ENCODE results near the gene MVB12A. TPM values are rescaled to one million over a fixed set of nuclear protein-coding genes. Genes with fewer than 3 reads are reported as not detected.

MVB12A gene
- total RNA-seq, 4 donors from 2014 or later = 42.8 to 87.9 (median 51.9) TPM

GRCh38 chr19:17380426-17381138, 39.3 kb upstream of the MVB12A start:
- 90 to 91% methylated on average over 5 of the region's 5 CpGs for WGBS, 2 donors
- H3K4me3 ChIP-seq = no peak overlapping the region
- H3K27me3 ChIP-seq = peaks cover 0 to 10% of the 10 kb centered on the region in 2 donors
- no peak for DNase-seq (ENCODE audit: low spot score in 2 of 2)
- TF ChIP-seq EP300 (IDR thresholded peaks at IDR 0.05) (no peak), POLR2A (IDR thresholded peaks at IDR 0.05) (no peak), CTCF (IDR thresholded peaks at IDR 0.05) (no peak)
- no peaks in the 10 kb centered on the region for H3K9me3 ChIP-seq
- no peaks in the 10 kb centered on the region for H3K36me3 ChIP-seq
- H3K27ac ChIP-seq = no peak overlapping the region
- peaks cover 0 to 12% (median 0%) of the 10 kb centered on the region in 4 donors for H3K4me1 ChIP-seq

- peaks cover 0 to 16% (median 0%) of the 10 kb centered on the region in 4 donors for H3K9me3 ChIP-seq
- no peak for TF ChIP-seq POLR2A (IDR thresholded peaks at IDR 0.05)
- TF ChIP-seq EP300 (IDR thresholded peaks at IDR 0.05) = no peak
- peak; percentile 70 to 89 (median 86) for TF ChIP-seq CTCF (IDR thresholded peaks at IDR 0.05)
- 29 to 34% methylated on average over 20 of the region's 20 CpGs for WGBS, 2 donors
- H3K4me1 ChIP-seq = peaks cover 0 to 13% (median under 1%) of the 10 kb centered on the region in 4 donors
- no peak overlapping the region for H3K27ac ChIP-seq
- H3K27me3 ChIP-seq = peaks cover 0 to 4% of the 10 kb centered on the region in 2 donors
- H3K4me3 ChIP-seq = no peak overlapping the region
- DNase-seq (ENCODE audit: low spot score in 2 of 2) = peak; percentile 33 to 49
- no peaks in the 10 kb centered on the region for H3K36me3 ChIP-seq
Observed at GRCh38 chr19:17385878-17386611, 33.8 kb upstream of the MVB12A start.

GRCh38 chr19:17389288-17389687, 30.6 kb upstream of the MVB12A start:
- peaks cover 0 to 16% (median 0%) of the 10 kb centered on the region in 4 donors for H3K9me3 ChIP-seq
- peaks cover 0 to 26% of the 10 kb centered on the region in 2 donors for H3K27me3 ChIP-seq
- no peak overlapping the region for H3K27ac ChIP-seq
- WGBS, 2 donors = 23 to 33% methylated on average over 1 of the region's 1 CpG
- no peaks in the 10 kb centered on the region for H3K36me3 ChIP-seq
- H3K4me3 ChIP-seq = no peak overlapping the region
- peaks cover 0 to 15% (median 5%) of the 10 kb centered on the region in 4 donors for H3K4me1 ChIP-seq
- no peak for TF ChIP-seq EP300 (IDR thresholded peaks at IDR 0.05)
- no peak for TF ChIP-seq CTCF (IDR thresholded peaks at IDR 0.05)
- no peak for TF ChIP-seq POLR2A (IDR thresholded peaks at IDR 0.05)
- DNase-seq (ENCODE audit: low spot score in 2 of 2) = no peak

- Histone ChIP-seq H3K9me3 (peaks cover 0 to 16% (median 0%) of the 10 kb centered on the region in 4 donors), H3K4me3 (peak overlapping the region; percentile 24 to 54 (median 38)), H3K4me1 (peaks cover 0 to 20% (median 5%) of the 10 kb centered on the region in 4 donors), H3K27me3 (peaks cover 0 to 32% of the 10 kb centered on the region in 2 donors), H3K27ac (peak overlapping the region in 1 of 4 donors; percentile 62), H3K36me3 (no peaks in the 10 kb centered on the region)
- TF ChIP-seq CTCF (IDR thresholded peaks at IDR 0.05) (no peak), POLR2A (IDR thresholded peaks at IDR 0.05) (no peak), EP300 (IDR thresholded peaks at IDR 0.05) (no peak)
- 16 to 21% methylated on average over 13 to 14 of the region's 37 CpGs for WGBS, 2 donors
- DNase-seq (ENCODE audit: low spot score in 2 of 2) = no peak
Observed at GRCh38 chr19:17389957-17390664, 29.7 kb upstream of the MVB12A start.

Measured in tibial nerve (tissue), 4 donors.